ENCODE measurements around the gene MESD.

Gene MESD

GRCh38 chr15:80950291-80951078 lies 39.1 kb downstream of the MESD start:
- no peaks in the 10 kb centered on the region for H3K27me3 Mint-ChIP-seq (ENCODE audit: low read depth)
- no peak overlapping the region for H3K4me3 Mint-ChIP-seq
- no peaks in the 10 kb centered on the region for H3K4me1 Mint-ChIP-seq (ENCODE audit: low read depth)
- no peaks in the 10 kb centered on the region for H3K9me3 Mint-ChIP-seq
- H3K27ac Mint-ChIP-seq = no peak overlapping the region
- peaks cover 21% of the 10 kb centered on the region for H3K36me3 Mint-ChIP-seq (ENCODE audit: low read depth)

- Mint-ChIP-seq H3K27me3 (ENCODE audit: low read depth) (no peaks in the 10 kb centered on the region), H3K4me3 (no peak overlapping the region), H3K27ac (no peak overlapping the region), H3K9me3 (no peaks in the 10 kb centered on the region), H3K36me3 (ENCODE audit: low read depth) (peaks cover 22% of the 10 kb centered on the region), H3K4me1 (ENCODE audit: low read depth) (no peaks in the 10 kb centered on the region)
Observed at GRCh38 chr15:80949756-80950155, 39.9 kb downstream of the MESD start.

- Mint-ChIP-seq H3K27ac (no peak overlapping the region), H3K4me3 (no peak overlapping the region), H3K36me3 (ENCODE audit: low read depth) (peaks cover 22% of the 10 kb centered on the region), H3K27me3 (ENCODE audit: low read depth) (no peaks in the 10 kb centered on the region), H3K9me3 (no peaks in the 10 kb centered on the region), H3K4me1 (ENCODE audit: low read depth) (no peaks in the 10 kb centered on the region)
Observed at GRCh38 chr15:80948651-80949292, 40.8 kb downstream of the MESD start.

GRCh38 chr15:80946576-80946975 lies 43.0 kb downstream of the MESD start:
- no peak overlapping the region for H3K27ac Mint-ChIP-seq
- no peaks in the 10 kb centered on the region for H3K4me1 Mint-ChIP-seq (ENCODE audit: low read depth)
- peaks cover 13% of the 10 kb centered on the region for H3K36me3 Mint-ChIP-seq (ENCODE audit: low read depth)
- H3K4me3 Mint-ChIP-seq = no peak overlapping the region
- H3K9me3 Mint-ChIP-seq = no peaks in the 10 kb centered on the region
- no peaks in the 10 kb centered on the region for H3K27me3 Mint-ChIP-seq (ENCODE audit: low read depth)

GRCh38 chr15:80945605-80946004 lies 44.0 kb downstream of the MESD start:
- Mint-ChIP-seq H3K4me1 (ENCODE audit: low read depth) (no peaks in the 10 kb centered on the region), H3K9me3 (no peaks in the 10 kb centered on the region), H3K4me3 (no peak overlapping the region), H3K27ac (no peak overlapping the region), H3K27me3 (ENCODE audit: low read depth) (no peaks in the 10 kb centered on the region), H3K36me3 (ENCODE audit: low read depth) (peaks cover 11% of the 10 kb centered on the region)

- no peak overlapping the region for H3K4me3 Mint-ChIP-seq
- no peaks in the 10 kb centered on the region for H3K4me1 Mint-ChIP-seq (ENCODE audit: low read depth)
Observed at GRCh38 chr15:80944818-80945217, 44.8 kb downstream of the MESD start.

GRCh38 chr15:80942746-80943565 lies 46.7 kb downstream of the MESD start:
- peaks cover 6% of the 10 kb centered on the region for H3K36me3 Mint-ChIP-seq (ENCODE audit: low read depth)
- H3K4me1 Mint-ChIP-seq (ENCODE audit: low read depth) = no peaks in the 10 kb centered on the region
- no peak overlapping the region for H3K4me3 Mint-ChIP-seq
- H3K27ac Mint-ChIP-seq = no peak overlapping the region
- no peaks in the 10 kb centered on the region for H3K9me3 Mint-ChIP-seq
- no peaks in the 10 kb centered on the region for H3K27me3 Mint-ChIP-seq (ENCODE audit: low read depth)

More at GRCh38 chr15:80944818-80945217, 44.8 kb downstream of the MESD start:
- H3K36me3 Mint-ChIP-seq (ENCODE audit: low read depth) = peaks cover 10% of the 10 kb centered on the region
- no peaks in the 10 kb centered on the region for H3K9me3 Mint-ChIP-seq
- H3K27me3 Mint-ChIP-seq (ENCODE audit: low read depth) = no peaks in the 10 kb centered on the region
- H3K27ac Mint-ChIP-seq = no peak overlapping the region

GRCh38 chr15:80942266-80942665 lies 47.4 kb downstream of the MESD start:
- Mint-ChIP-seq H3K27me3 (ENCODE audit: low read depth) (no peaks in the 10 kb centered on the region), H3K27ac (no peak overlapping the region), H3K9me3 (no peaks in the 10 kb centered on the region), H3K4me1 (ENCODE audit: low read depth) (no peaks in the 10 kb centered on the region), H3K36me3 (ENCODE audit: low read depth) (peaks cover 8% of the 10 kb centered on the region), H3K4me3 (no peak overlapping the region)

- Mint-ChIP-seq H3K27ac (no peak overlapping the region), H3K4me1 (ENCODE audit: low read depth) (no peaks in the 10 kb centered on the region), H3K27me3 (ENCODE audit: low read depth) (no peaks in the 10 kb centered on the region), H3K36me3 (ENCODE audit: low read depth) (peaks cover 6% of the 10 kb centered on the region), H3K4me3 (no peak overlapping the region), H3K9me3 (no peaks in the 10 kb centered on the region)
Observed at GRCh38 chr15:80940851-80941250, 48.8 kb downstream of the MESD start.

- no peak overlapping the region for H3K27ac Mint-ChIP-seq
- peaks cover 4% of the 10 kb centered on the region for H3K36me3 Mint-ChIP-seq (ENCODE audit: low read depth)
- no peaks in the 10 kb centered on the region for H3K27me3 Mint-ChIP-seq (ENCODE audit: low read depth)
- no peak overlapping the region for H3K4me3 Mint-ChIP-seq
- no peaks in the 10 kb centered on the region for H3K9me3 Mint-ChIP-seq
- no peaks in the 10 kb centered on the region for H3K4me1 Mint-ChIP-seq (ENCODE audit: low read depth)
Observed at GRCh38 chr15:80940331-80940730, 49.3 kb downstream of the MESD start.

- Mint-ChIP-seq H3K4me3 (no peak overlapping the region), H3K36me3 (ENCODE audit: low read depth) (peaks cover 4% of the 10 kb centered on the region), H3K27me3 (ENCODE audit: low read depth) (no peaks in the 10 kb centered on the region), H3K27ac (no peak overlapping the region), H3K4me1 (ENCODE audit: low read depth) (peaks cover 2% of the 10 kb centered on the region), H3K9me3 (no peaks in the 10 kb centered on the region)
Observed at GRCh38 chr15:80939216-80939615, 50.4 kb downstream of the MESD start.

- Mint-ChIP-seq H3K4me3 (no peak overlapping the region), H3K36me3 (ENCODE audit: low read depth) (peaks cover 4% of the 10 kb centered on the region), H3K9me3 (no peaks in the 10 kb centered on the region), H3K27ac (no peak overlapping the region), H3K27me3 (ENCODE audit: low read depth) (no peaks in the 10 kb centered on the region), H3K4me1 (ENCODE audit: low read depth) (peaks cover 2% of the 10 kb centered on the region)
Observed at GRCh38 chr15:80937718-80938117, 51.9 kb downstream of the MESD start.

GRCh38 chr15:80936288-80937078 lies 53.1 kb downstream of the MESD start:
- peaks cover 4% of the 10 kb centered on the region for H3K36me3 Mint-ChIP-seq (ENCODE audit: low read depth)
- H3K27ac Mint-ChIP-seq = no peak overlapping the region
- peaks cover 2% of the 10 kb centered on the region for H3K4me1 Mint-ChIP-seq (ENCODE audit: low read depth)
- H3K27me3 Mint-ChIP-seq (ENCODE audit: low read depth) = no peaks in the 10 kb centered on the region
- no peak overlapping the region for H3K4me3 Mint-ChIP-seq
- no peaks in the 10 kb centered on the region for H3K9me3 Mint-ChIP-seq

- Mint-ChIP-seq H3K4me1 (ENCODE audit: low read depth) (peaks cover 2% of the 10 kb centered on the region), H3K9me3 (no peaks in the 10 kb centered on the region), H3K36me3 (ENCODE audit: low read depth) (peaks cover 2% of the 10 kb centered on the region), H3K27me3 (ENCODE audit: low read depth) (no peaks in the 10 kb centered on the region), H3K4me3 (no peak overlapping the region), H3K27ac (no peak overlapping the region)
Observed at GRCh38 chr15:80934761-80935221, 54.8 kb downstream of the MESD start.

All from T-helper 1 cell treated with Interleukin-12 subunit alpha and Interleukin-12 subunit beta and Interleukin-4 antibody, amounts not matched to agents 30 μg/mL and 1 μg/mL, for 36 hours (primary cell).